ENCODE results near the gene LRMDA. TPM values are rescaled to one million over a fixed set of nuclear protein-coding genes. Genes with fewer than 3 reads are reported as not detected.

The LRMDA gene
- total RNA-seq, 1 donor from 2014 or later, result 17.3 TPM

DNA sequence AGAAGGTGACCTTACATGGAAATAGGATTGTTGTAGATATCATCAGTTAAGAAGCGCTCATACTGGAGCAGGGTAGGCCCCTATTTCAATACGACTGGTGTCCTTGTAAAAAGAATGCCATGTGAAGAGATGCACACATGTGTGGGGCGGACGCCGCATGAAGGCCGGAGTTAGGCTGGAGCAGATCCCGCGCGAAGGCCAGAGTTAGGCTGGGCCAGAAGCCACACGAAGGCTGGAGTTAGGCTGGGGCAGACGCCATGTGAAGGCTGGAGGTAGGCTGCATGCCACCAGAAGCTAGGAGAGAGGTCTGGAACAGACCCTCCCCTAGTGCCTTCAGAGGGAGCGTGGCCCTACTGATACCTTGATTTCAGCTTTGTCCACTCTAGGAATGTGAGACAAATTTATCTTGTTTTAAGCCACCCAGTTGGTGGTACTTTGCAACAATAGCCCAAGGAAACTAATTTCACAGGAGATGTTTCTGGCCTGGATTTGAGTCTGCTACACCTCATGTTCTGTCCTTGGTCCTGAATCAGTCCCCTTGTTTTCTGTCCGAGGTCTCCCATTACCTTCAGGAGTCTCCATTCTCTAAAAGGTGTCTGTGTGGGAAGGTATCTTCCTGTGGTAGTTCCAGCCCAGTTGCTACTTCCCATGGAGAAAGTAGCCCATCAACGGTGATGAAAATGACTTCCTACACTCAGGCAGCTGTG, 585.8 kb downstream of the LRMDA start:
- DNase-seq (ENCODE audit: low read depth in 2 of 2), result no peak

DNA sequence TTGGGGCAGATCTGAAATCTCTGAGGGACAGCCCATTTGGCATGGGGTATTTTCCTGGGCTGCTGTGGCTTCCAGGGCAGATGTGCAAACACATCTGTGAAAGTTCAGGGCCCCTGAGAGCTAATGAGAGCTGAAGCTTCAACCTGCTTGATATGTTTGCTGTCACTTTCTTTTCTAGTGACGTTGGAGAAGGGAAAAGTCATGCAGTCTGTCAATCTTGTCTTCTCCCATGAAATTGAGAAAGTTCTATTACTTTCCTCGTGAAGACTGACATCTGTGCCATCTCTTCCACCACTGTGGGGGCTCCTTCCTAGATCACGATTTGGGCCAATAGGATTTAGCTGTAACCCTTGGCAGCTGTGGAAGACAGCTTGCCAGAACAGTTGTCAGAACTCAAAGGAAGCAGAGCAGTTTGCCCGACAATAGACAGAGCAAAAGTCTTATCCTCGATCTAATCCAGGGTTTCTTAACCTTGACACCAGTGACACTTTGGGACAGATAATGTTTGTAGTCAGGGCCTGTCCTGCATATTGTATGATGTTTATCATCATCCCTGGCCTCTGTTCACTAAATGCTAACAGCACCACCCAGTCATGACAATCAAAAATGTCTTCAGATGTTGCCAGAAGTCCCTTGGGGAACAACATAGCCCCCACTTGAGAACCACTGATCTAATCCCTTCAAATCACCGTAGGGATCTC, 586.5 kb downstream of the LRMDA start:
- no peak for DNase-seq (ENCODE audit: low read depth in 2 of 2)

DNA sequence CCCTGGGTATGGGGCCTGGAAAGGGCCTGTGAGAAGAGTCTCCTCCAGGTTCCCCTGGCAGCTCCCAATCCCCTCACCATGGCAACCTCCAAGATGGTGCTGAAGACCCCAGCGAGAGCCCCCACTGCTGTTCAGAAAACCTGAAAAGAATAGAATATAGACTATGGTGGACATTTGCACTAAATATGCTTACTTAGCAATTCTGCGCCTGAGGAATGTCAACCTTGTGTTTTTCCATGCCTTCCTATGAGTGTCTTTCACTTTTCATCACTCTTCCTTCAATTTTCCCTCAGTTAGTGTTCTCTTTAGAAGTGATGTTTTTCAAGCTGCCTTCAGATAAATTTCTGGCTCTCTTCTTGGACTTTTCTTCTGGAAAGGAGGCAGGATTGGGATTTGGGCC, 589.2 kb downstream of the LRMDA start:
- DNase-seq (ENCODE audit: low read depth in 2 of 2), result no peak

DNA sequence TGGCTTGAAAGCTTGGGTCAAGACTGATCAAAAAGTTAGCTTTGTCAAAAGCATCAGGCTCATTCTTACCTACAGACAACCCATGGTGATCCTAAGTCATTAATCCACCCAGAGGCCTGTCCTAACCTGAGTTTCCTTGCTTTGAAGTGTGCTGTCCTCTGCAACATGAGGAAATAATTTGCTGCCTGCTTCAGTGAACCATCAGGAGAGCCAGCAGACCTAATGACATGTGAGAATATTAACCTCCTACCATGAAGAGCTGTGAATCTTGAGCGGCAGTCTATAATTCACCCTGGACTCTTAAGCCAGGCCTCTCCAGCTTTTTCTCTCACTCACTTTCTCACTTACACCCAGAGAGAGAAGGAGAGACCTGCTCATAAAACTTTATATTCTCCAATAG, 590.0 kb downstream of the LRMDA start:
- no peak for DNase-seq (ENCODE audit: low read depth in 2 of 2)

DNA sequence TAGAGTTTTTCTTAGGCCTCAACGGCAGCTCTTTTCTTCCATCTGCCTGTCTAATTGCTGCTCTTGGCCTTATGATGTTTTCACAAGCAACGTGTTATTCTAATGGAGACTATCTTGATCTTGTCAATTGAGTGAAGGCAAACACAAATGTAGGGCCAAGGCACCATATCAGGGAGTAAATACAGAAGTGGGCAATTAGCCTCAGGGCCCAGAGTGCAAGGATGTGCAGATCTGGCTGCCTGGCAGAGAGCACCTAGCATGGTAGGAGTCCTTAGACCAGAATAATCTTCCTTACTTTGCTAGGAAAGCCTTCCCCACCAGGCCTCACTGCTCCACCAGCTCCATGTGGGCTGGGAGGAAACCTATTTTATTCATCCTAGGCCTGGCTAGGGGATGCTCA, 590.9 kb downstream of the LRMDA start:
- DNase-seq (ENCODE audit: low read depth in 2 of 2), result no peak

DNA sequence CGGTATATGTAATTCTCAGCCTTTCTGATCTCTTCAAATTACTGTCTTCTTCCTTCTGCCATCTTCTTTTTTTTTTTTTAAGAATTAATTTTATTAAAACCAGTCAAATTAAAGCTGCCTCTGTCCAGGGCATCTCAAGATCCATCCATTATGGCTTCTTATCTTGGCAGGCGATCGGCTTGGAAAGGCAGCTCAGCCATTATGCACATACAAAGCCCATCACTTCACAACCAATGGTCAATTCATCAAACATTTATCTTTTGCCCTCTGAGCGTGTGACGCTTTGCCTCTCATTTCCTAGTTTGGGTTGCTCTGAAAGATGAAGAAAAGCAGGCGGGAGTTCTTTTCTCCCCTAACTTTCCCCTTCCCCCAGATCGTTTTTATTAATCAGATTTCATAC, 591.6 kb downstream of the LRMDA start:
- DNase-seq (ENCODE audit: low read depth in 2 of 2), result no peak

DNA sequence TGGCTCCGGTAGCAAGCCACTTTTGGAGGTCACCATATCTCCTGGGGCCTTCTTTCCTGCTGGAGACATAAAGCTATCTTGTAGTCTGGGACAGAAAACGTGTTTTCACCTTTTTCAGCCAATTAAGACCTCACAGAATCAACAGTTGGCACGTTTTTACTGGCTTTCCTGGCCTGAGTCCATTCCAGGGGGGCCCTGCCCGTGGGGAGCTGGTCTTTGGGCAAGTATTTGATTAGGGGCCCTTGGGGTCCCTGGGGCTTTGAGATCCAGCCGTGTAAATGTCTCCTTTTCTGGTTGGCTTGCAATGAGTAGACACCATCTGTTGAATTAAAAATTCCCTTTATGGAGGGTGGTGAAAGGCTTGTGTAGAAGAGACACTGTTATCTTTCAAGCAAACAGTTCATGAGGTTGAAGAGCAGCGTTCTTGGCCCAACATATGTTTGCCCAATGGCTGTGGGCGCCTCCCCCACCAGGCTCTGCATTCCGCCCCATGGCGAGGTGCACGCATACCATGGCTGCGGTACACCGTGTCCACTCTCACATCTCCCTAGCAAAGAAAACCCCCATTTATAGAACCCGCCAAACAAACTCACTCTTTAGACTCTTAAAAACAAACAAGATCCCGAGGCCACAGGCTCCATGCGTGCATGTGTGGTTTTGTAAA, 593.2 kb downstream of the LRMDA start:
- no peak for DNase-seq (ENCODE audit: low read depth in 2 of 2)

DNA sequence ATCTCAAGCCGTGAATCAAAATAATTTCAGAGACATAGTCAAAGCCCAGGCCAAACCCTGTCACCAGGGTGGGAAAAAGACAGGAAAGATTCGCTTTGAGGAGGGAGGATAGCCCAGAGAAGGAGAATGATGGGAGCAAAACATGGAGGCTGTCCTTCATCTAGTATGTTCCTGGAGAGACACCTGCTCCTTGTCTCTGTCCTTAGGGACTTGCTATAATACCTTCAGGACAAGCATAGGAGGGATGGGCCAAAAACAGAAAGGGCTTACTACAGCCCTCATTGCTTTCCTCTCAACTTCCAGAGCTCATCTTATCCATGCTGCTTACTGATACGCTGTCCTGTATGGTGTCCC, 593.7 kb downstream of the LRMDA start:
- DNase-seq (ENCODE audit: low read depth in 2 of 2), result no peak

DNA sequence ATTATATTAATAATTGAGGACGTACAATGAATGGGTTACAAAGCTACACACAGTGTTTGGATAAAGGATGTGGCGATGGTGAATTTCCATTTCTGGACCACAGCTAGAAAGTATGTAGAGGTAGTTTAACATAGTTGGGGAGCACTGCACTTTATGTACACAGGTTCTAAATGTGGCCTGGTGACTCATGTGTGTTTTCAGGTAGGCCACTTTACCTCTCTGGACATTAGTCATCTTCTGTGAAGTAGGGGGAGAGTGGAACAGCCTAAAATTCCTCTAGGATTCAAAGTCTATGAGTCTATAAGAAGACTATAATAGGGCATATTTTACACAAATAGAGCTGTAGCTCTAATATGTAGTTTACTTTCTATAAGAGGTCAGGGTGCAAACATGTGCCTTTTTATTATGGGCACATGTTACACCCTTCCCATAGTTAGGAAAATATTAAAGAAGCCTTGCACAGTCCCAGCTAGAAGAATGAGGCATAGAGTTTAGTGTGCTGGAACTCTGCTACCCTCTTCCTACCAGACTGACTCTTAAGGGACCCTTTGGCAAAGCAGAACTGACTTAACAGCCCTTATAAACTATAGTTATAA, 594.9 kb downstream of the LRMDA start:
- DNase-seq (ENCODE audit: low read depth in 2 of 2), result no peak

DNA sequence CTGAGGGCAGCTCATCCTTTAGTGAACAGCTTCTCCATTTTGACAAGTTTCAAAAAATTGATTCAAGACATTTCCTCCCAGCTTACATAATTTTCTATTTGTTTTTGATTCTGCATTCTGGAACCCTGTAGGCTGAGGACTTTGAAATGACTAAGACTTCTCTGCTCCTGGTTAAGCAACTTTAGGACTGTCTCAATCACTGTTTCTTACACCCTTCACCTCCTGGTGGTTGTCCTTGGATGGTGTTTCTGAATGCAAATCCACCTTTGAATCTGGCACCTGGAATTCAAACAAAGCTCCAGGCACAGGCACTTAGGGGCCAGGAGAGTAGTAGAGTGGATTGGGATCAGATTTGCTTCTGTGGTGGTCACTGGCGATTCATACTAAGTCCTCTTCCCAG, 595.5 kb downstream of the LRMDA start:
- DNase-seq (ENCODE audit: low read depth in 2 of 2), result no peak

DNA sequence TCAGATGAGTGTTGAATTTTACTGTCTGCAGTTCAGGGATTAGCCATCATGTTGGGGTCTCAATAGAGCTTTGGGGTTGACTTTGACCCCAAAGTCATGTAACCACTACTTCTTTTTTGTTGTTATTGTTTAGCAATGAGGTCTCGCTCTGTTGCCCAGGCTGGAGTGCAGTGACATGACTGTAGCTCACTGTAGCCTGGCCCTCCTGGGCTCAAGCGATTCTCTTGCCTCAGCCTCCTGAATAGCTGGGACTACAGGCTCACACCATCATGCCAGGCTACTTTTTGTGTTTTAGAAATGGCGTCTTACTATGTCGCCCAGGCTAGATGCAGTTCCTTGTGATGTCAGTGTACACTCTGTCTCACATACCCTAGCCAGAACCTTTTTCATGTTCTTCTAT, 598.4 kb downstream of the LRMDA start:
- no peak for DNase-seq (ENCODE audit: low read depth in 2 of 2)

DNA sequence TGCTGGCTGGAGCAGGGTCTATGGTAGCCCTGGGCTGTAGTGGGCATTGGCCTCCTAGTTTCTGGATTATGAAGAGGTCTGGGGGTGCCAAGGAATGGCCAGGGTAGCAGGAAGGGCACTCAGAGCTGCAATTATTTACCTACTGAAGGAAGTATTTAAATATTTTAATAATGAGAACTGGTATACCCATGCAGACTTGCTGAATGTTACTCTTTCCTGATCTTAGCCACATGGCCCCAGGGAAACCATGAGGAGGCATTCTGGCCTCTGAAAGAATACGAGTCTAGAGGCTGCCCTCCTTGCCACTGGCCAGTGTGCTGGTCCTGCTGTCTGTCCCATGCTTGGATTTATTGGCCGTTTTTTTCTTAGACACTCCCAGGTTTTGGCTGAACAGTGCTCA, 599.7 kb downstream of the LRMDA start:
- DNase-seq (ENCODE audit: low read depth in 2 of 2), result no peak

DNA sequence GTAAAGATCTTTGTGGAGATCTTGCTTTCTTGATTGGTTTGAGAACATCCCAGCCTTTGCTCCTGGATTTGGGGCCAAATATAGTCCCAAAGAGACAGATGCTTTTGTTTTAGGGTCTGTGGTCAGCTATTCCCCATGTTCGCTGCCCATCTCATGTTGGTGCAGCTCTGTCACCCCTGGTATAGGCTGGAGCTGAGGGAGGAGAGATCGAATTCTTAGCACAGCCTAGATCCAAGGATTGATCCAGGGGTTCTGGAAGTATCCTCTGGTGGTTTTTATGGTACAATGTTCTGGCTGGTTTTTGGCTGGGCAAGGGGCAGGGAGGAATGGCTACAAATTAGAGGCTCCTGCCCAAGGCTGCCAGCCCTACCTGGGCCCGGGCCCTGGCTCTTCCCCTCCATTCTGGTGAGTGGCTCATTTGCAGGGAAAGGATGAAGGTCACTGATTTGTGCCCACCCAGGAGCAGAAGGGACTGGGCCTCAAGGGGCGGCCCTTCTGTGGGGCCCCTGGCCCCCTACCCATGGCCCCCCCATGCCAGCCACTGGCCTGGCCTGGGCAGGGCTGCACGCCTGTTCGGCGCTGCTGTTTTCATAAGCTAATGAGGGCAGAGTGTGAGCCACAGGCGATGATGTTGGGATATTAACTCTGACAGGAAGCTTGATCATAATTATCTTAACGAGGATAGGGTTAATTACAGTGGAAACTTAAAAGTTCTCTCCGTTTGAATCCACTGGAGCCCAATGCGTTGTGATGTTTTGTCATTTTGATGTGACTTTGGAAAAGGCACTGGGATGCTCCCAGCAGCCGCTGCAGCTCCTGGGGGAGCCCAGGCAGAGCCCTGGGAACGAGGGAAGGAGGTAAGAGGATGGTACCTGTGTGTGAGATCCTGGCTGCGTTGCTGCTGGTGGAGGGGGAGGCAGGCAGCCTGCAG, 600.6 kb downstream of the LRMDA start:
- DNase-seq (ENCODE audit: low read depth in 2 of 2), result no peak

DNA sequence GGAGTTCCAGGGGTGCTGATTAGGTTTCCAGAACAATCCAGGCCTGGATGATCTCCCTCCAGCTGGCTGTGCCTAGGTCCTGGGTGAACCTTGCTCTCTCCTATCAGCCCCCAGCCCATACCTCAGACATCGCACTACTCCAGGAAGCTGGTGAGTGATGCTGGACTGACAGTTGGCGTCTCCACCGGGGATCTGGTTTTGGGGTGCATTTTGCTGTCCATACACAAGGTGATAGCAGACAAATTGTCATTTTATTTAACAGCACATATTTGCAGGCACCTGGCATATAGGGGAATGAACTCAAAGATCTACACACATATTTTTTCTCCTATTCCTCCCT, 601.2 kb downstream of the LRMDA start:
- DNase-seq (ENCODE audit: low read depth in 2 of 2), result no peak

DNA sequence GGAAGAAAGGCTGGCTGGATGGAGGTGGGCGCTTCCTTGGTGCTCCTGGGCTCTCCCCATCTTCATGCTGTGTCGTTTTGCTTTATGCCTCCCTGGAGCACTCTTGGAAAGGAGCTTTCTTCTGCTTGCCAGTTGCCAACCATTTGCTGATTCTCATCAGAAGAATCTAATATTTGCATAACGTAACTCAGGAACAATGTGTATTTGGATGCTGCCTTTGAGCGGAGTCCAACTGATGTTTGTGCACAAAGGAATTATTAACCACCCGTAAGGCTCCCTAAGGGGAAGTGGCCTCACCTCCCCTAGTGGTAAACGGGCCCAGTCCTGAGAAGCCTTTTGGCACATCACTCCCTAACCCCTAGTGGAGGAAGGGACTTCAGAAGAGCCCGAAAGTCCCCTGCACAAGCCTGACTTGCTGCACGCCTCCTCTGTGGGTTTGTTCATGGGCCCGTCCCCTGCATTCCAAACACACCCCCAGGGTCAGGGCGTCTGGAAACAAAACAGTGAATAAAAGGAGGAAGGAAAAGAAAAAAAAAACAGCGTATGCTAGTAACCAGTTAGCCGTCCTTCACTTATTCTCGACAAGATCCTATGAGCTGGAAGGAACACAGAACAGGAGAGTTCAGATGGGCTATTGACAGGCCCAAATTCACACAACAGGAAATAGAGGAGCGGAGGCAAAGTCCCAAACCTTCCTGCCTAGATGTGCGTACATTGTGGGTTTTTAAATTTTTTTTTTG, 602.2 kb downstream of the LRMDA start:
- peak in 1 of 2 donors; percentile 6 for DNase-seq (ENCODE audit: low read depth in 2 of 2)

DNA sequence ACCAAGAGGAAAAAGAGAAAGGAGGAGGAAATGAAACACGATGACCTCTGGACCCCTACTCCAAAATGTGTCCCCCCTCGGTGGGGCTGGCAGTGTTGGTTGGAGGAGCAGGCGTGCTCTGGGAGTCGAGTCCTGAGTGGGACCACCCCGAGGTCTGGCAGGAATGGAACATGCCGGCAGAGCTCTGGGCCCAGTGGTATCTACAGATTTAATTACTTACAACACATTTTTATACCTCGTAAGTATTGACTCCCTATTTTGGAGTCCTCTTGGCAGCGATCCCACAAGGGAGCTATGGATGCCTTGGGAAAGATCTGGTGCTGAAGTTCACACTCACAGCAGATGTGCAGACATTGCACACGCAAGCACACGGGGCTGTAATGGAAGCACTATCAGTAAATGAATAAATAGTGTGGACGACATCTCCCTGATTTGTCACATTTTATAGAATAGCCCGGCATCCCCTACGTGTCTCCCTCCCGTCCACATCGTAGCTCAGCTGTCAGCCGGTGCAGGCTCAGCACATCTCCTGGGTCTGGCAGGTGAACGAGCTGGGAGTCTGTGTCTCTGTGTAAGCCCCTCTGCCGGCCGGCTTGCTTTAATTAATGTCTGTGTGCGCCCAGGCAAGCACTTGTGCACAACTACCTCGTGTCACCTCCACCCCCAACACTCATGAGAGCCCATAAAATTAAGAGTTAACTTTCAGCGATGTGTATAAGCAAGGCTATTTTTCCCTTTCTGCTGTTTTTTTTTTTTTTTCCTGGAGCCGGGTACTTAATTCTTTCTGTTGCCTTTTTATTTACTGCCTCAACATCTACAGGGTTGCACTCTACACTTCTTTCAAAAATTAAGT, 603.2 kb downstream of the LRMDA start:
- DNase-seq (ENCODE audit: low read depth in 2 of 2), result no peak

DNA sequence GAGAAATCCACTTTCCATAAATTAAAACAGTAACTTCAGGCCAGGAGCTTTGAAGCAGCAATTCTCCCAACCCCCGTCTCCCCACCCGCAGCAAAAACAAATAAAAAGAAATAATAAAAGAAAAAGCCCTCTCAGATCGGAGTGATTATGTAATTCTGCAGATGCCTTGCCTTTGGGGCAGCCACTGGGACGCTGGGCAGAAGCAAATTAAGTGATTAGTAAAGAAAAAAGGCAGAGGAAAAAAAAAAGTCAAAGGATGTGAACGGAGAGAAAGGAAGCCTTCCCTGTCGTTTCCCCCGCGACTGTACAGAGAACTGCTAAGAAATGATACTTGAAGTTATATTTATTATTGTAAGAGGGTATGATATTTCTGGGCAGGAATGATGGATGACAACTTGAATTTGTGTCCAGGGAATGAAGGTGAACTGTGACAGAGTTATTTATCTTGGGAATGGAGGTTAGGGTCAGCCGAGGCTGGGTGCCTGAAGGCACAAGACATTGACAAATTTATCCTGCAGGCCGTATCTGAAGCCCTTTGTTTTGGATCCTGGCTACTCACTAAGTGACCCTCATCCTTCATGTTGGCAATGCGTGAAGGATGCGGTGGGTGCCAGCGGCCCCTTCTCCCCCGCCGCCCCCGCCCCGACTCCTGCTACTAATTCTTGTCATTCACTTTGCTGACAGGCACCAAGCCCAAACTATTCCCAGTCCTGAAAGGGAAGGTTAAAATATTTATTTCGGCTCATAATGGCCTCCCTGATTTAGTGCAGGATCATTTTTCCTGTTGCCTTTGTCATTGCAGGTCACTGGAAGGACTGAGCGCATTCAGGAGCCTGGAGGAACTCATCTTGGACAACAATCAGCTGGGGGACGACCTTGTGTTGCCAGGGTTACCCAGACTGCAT, 604.0 kb downstream of the LRMDA start:
- DNase-seq (ENCODE audit: low read depth in 2 of 2), result no peak

DNA sequence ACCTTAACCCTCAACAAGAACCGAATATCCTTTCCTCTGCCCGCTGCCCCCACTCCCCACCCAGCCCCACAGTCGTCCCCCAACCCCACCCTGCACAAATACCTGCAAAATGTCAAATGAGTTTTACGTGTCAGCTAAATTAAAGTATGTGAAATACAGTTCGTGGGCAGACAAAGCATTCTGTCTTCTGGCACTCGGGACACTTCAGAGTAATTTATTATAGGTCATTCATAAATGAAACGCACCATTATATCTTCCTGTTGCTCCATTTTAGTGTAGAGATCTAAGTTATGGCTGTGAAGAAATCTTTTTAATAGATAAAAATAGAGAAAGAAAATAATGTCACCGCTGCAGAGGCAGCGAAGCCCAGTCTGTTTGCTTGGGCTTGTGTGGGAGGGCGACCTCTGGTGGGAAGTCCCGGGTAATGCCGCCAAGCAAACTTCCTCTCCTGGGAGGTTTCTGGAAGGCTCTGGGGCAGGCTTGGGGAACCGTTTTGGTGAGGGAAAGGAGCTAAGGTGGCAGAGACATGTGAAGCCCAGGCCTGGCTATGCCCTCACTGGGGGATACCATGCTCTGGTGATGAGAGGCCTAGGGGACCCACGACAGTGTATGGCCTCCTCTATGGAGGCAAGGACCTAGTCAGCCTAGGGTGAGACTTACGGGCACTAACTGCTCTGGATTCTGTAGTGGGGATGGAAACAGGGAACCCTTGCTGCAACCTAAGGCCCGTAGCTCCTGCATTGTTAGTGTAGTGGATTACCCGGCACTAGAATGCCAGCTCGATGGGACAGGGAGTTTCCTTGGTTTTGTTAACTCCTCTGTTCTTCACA, 604.9 kb downstream of the LRMDA start:
- peak; percentile 68 to 72 for DNase-seq (ENCODE audit: low read depth in 2 of 2)

Measured in lung microvascular endothelial cell (primary cell).